B cell (primary cell): ENCODE data around the gene TMEM164. TPM values are rescaled to one million over a fixed set of nuclear protein-coding genes. Genes with fewer than 3 reads are reported as not detected.

Experiments used
- ATAC-seq: fragments of 200-7000 bp; cut with Tn5 transposase; one replicate; pipeline ENCODE4 v1.10.0; 2021; ENCODE audit warnings: low read depth, mild to moderate bottlenecking, moderate number of reproducible peaks, moderate library complexity
- CTCF ChIA-PET: fragments of 350-600 bp; sonication (Branson Sonifier 250); formaldehyde crosslinking; loops from one replicate; lab custom pipeline; 2021; ENCODE audit warnings: antibody characterized with exemption, inconsistent platforms; lab: Charles Lee
- POLR2A ChIA-PET: fragments of 350-600 bp; sonication (Branson Sonifier 250); formaldehyde crosslinking; loops from one replicate; lab custom pipeline; 2021; ENCODE audit warnings: antibody characterized with exemption; lab: Charles Lee
- DNase-seq: peaks from one replicate; pipeline ENCODE4 v3.0.0; 2013
- H2AFZ ChIP-seq: 2 replicates; pipeline ENCODE4 v1.6.1; 2012; ENCODE audit warnings: mild to moderate bottlenecking, low read depth, low read length; ENCODE audit not compliant: insufficient read depth, poor library complexity, severe bottlenecking
- H3K27ac ChIP-seq, 2 donors: 1 replicate in 1 of 2; 2 replicates in 1 of 2; pipeline ENCODE4 v1.5.1; 2012 to 2013; ENCODE audit warnings: low read length in 2 of 2, mild to moderate bottlenecking in 2 of 2, moderate library complexity in 1 of 2
- H3K27me3 ChIP-seq, 4 experiments: fragments of 200-600 bp in 1 of 4; sonication (generic) in 1 of 4; replicated peaks in 1 of 4; 1 replicate in 2 of 4; 2 replicates in 2 of 4; pipeline versions ENCODE4 v1.6.1 to v1.7.0; 2013 to 2016; ENCODE audit warnings: low read length in 3 of 4, mild to moderate bottlenecking in 2 of 4, mixed read lengths in 1 of 4, moderate library complexity in 1 of 4; ENCODE audit not compliant: insufficient read depth in 4 of 4, control insufficient read depth in 3 of 4; ENCODE audit errors: control extremely low read depth in 1 of 4
- H3K36me3 ChIP-seq, 2 experiments: replicated peaks in 1 of 2; 1 replicate in 1 of 2; 2 replicates in 1 of 2; pipeline versions ENCODE4 v1.6.1 to v1.7.1; 2013; ENCODE audit warnings: low read length in 1 of 2; ENCODE audit not compliant: insufficient read depth in 2 of 2, control insufficient read depth in 1 of 2; ENCODE audit errors: control extremely low read depth in 1 of 2, extremely low read depth in 1 of 2
- H3K4me1 ChIP-seq, 2 donors: fragments of 200-600 bp in 1 of 2; sonication (generic) in 1 of 2; 1 replicate in 1 of 2; 2 replicates in 1 of 2; pipeline versions ENCODE4 v1.5.1 to v1.6.1; 2013 to 2017; ENCODE audit warnings: low read length in 2 of 2; ENCODE audit not compliant: control insufficient read depth in 2 of 2, insufficient read depth in 2 of 2
- H3K4me2 ChIP-seq: replicated peaks from 2 replicates; pipeline ENCODE3; 2012; ENCODE audit warnings: mild to moderate bottlenecking, low read depth, low read length; ENCODE audit not compliant: poor library complexity, severe bottlenecking
- H3K4me3 ChIP-seq, 5 experiments: fragments of 200-600 bp in 1 of 5; sonication (generic) in 1 of 5; 1 replicate in 3 of 5; 2 replicates in 2 of 5; pipeline versions ENCODE4 v1.5.1 to v1.7.0; 2011 to 2016; ENCODE audit warnings: low read length in 4 of 5, mild to moderate bottlenecking in 4 of 5, low read depth in 2 of 5, control low read depth in 1 of 5, moderate library complexity in 1 of 5; ENCODE audit not compliant: insufficient read depth in 1 of 5; ENCODE audit errors: control extremely low read depth in 1 of 5, extremely low read depth in 1 of 5
- H3K79me2 ChIP-seq: fragments of 200-600 bp; sonication (generic); one replicate; pipeline ENCODE4 v1.6.0; 2016; ENCODE audit warnings: low read length; ENCODE audit not compliant: control insufficient read depth, insufficient read depth
- H3K9ac ChIP-seq: fragments of 200-600 bp; sonication (generic); 2 replicates; pipeline ENCODE4 v1.6.1; 2017; ENCODE audit warnings: mild to moderate bottlenecking, low read length, moderate library complexity
- H3K9me3 ChIP-seq, 3 donors: one replicate each; pipeline versions ENCODE4 v1.6.1 to v1.7.1; 2013; ENCODE audit warnings: low read length in 2 of 3; ENCODE audit not compliant: control insufficient read depth in 2 of 3, insufficient read depth in 1 of 3; ENCODE audit errors: control extremely low read depth in 1 of 3
- H4K20me1 ChIP-seq: 2 replicates; pipeline ENCODE4 v1.6.0; 2012; ENCODE audit warnings: mild to moderate bottlenecking, low read length; ENCODE audit not compliant: insufficient read depth, control insufficient read depth, poor library complexity, severe bottlenecking
- H3K27ac Mint-ChIP-seq: one replicate; pipeline ENCODE4 v1.8.0; 2021; ENCODE audit warnings: mixed read lengths
- H3K27me3 Mint-ChIP-seq: one replicate; pipeline ENCODE4 v1.8.0; 2021; ENCODE audit warnings: mixed read lengths
- H3K4me1 Mint-ChIP-seq: one replicate; pipeline ENCODE4 v1.8.0; 2021; ENCODE audit warnings: mixed read lengths
- H3K4me3 Mint-ChIP-seq: one replicate; pipeline ENCODE4 v1.8.0; 2021; ENCODE audit warnings: mixed read lengths
- H3K9me3 Mint-ChIP-seq: one replicate; pipeline ENCODE4 v1.8.0; 2022; ENCODE audit warnings: mixed read lengths; ENCODE audit not compliant: insufficient read depth
- EZH2 ChIP-seq: IDR thresholded peaks from 2 replicates; pipeline ENCODE4 v1.6.1; 2012; ENCODE audit warnings: borderline replicate concordance, low read depth, mild to moderate bottlenecking, moderate library complexity, low read length; ENCODE audit not compliant: insufficient read depth, poor library complexity, severe bottlenecking
- WGBS: methylation state at CpG from one replicate; pipeline ENCODE4 v1.1.5; 2013; ENCODE audit warnings: missing lambda C conversion rate; ENCODE audit not compliant: insufficient coverage; 5-methylcytosine and 5-hydroxymethylcytosine counted together
- intact Hi-C: fragments of 100-400 bp; cut with micrococcal nuclease; formaldehyde crosslinking; loops from one replicate; pipeline ENCODE4 v1.10.0; 2022
- polyA plus RNA-seq: library from polyadenylated mRNA; depleted of rRNA; stranded (reverse); fragments of >200 nt; gene quantifications from 2 replicates; pipeline ENCODE4 v1.2.3, GENCODE V29; 2012
- total RNA-seq, 2 donors: library from RNA; stranded (reverse); fragments of 120-200 nt in 1 of 2; gene quantifications; 1 replicate in 1 of 2; 2 replicates in 1 of 2; pipeline versions ENCODE4 v1.2.3 to v1.2.4, GENCODE V29; 2013 to 2022
- TF ChIP-seq, protein P1 (sequence below): fragments of 200-600 bp; IDR thresholded peaks from one replicate; pipeline ENCODE4 v1.8.0; 2022; ENCODE audit warnings: antibody characterized with exemption, mild to moderate bottlenecking

Gene TMEM164
- total and polyA plus RNA-seq, 2 donors (not counting 1 experiment from before 2014, with no cell fraction given) = 9.4 to 26.6 TPM

DNA sequence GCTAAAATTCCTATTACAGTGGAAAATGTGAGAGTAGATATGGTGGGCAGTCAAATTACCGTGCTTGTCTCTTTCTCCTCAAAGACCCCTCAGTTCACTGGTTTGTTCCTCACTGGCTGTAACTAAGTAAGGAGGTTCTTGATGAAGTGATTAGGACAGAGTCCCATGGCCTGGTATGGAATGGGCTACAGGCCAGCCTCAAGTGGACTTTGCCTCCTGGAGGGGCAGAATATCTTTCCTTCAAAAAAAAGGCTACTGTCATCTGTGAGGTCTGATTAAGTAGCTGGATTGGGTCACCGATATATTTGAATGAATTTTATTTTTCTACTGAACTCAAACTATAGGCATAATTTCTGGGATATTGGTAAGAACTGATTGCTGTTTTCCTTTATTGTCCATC, 38.5 kb upstream of the TMEM164 start:
- WGBS = no CpG with 5 or more reads among the region's 2 CpGs
- no peak overlapping the region for H3K9ac ChIP-seq
- no peak overlapping the region for H3K4me3 Mint-ChIP-seq
- no peak overlapping the region for H3K4me2 ChIP-seq
- no peaks in the 10 kb centered on the region for H3K4me1 Mint-ChIP-seq
- CTCF ChIA-PET = no interaction called here
- no peaks in the 10 kb centered on the region for H3K9me3 Mint-ChIP-seq
- POLR2A ChIA-PET = no interaction called here
- no peaks in the 10 kb centered on the region for H4K20me1 ChIP-seq
- no peak overlapping the region for H2AFZ ChIP-seq
- H3K9me3 ChIP-seq = no peaks in the 10 kb centered on the region
- DNase-seq (no peak), ATAC-seq (no peak)
- H3K27ac ChIP-seq = no peak overlapping the region
- intact Hi-C loops = no loop called here
- no peaks in the 10 kb centered on the region for H3K79me2 ChIP-seq
- H3K4me3 ChIP-seq = no peak overlapping the region
- TF ChIP-seq, protein P1, sequence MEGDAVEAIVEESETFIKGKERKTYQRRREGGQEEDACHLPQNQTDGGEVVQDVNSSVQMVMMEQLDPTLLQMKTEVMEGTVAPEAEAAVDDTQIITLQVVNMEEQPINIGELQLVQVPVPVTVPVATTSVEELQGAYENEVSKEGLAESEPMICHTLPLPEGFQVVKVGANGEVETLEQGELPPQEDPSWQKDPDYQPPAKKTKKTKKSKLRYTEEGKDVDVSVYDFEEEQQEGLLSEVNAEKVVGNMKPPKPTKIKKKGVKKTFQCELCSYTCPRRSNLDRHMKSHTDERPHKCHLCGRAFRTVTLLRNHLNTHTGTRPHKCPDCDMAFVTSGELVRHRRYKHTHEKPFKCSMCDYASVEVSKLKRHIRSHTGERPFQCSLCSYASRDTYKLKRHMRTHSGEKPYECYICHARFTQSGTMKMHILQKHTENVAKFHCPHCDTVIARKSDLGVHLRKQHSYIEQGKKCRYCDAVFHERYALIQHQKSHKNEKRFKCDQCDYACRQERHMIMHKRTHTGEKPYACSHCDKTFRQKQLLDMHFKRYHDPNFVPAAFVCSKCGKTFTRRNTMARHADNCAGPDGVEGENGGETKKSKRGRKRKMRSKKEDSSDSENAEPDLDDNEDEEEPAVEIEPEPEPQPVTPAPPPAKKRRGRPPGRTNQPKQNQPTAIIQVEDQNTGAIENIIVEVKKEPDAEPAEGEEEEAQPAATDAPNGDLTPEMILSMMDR = no peak
- no peak for TF ChIP-seq EZH2
- no peaks in the 10 kb centered on the region for H3K27me3 ChIP-seq
- H3K27me3 Mint-ChIP-seq = peaks cover 10% of the 10 kb centered on the region
- no peak overlapping the region for H3K27ac Mint-ChIP-seq
- no peaks in the 10 kb centered on the region for H3K36me3 ChIP-seq
- H3K4me1 ChIP-seq = no peaks in the 10 kb centered on the region

DNA sequence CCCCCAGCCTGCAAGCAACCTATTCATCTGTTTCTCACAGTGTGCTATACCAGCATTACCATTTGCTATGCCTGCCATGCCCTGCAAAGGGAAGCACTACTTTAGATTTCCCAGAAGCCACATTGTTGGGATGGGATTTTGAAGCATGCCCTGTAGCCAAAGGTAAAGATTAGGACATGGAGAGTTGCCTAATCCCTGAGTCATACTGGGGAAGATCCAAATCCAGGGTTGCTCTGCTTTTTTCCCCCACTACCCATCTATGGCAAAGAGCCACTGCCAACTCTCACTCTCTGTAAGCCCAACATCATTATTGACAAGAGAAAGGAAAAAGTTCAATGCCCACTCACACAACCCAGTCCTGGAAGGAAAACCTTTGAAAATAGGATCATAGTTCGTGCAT, 36.7 kb upstream of the TMEM164 start:
- no peak for TF ChIP-seq EZH2
- TF ChIP-seq, protein P1 = no peak
- Mint-ChIP-seq H3K4me1 (no peaks in the 10 kb centered on the region), H3K4me3 (no peak overlapping the region), H3K27me3 (peaks cover 10% of the 10 kb centered on the region), H3K9me3 (no peaks in the 10 kb centered on the region), H3K27ac (no peak overlapping the region)
- intact Hi-C loops = no loop called here
- Histone ChIP-seq H3K27ac (no peak overlapping the region), H4K20me1 (no peaks in the 10 kb centered on the region), H3K27me3 (no peaks in the 10 kb centered on the region), H3K79me2 (no peaks in the 10 kb centered on the region), H3K4me1 (no peaks in the 10 kb centered on the region), H3K9me3 (no peaks in the 10 kb centered on the region), H3K4me2 (no peak overlapping the region), H3K4me3 (no peak overlapping the region), H3K36me3 (no peaks in the 10 kb centered on the region), H2AFZ (no peak overlapping the region), H3K9ac (no peak overlapping the region)
- WGBS = no CpG with 5 or more reads among the region's 1 CpG
- ChIA-PET POLR2A (no interaction called here), CTCF (interaction anchor here (0.6 kb wide), 1 partner anchor 83 kb away, joined by 6 read pairs; no protein-coding TSS in a partner anchor)
- DNase-seq = no peak
- ATAC-seq = no peak
